ENCODE data around the gene MYADML2.

The MYADML2 gene

DNA sequence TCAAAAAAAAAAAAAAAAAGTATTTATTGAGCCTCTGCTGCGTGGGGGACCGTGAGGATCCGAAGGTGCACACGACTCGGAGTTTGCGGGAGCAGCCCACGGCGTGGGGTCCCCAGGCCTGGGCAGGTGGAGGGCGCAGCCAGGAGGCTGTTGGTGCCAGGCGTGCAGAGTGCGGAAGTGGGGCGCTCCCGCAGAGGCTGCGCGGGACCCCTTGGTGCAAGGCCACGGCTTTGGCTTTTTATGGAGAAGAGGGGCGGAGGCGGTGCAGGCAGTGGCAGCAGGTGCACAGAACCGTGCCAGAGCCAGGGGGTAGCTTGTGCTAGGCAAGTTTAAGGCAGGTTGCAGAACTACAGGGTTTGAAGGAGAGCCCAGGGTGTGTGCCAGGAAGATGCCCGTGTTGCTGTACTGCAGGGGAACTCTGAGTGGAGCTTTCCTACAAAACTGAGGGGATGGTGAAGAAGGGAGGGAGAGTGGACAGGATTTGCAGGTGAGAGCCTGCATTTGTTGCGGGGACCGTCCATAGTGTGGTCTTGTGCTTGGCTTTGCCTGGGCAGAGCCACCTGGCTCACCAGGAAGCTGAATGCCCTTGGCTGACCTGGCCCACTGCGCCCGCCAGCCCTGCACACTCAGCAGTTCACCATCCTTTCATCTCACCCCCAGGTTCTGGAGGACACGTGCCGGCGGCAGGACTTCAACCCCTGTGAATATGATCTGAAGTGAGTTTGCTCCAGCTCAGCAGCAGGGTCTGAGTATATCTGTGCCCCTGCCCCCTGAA is 31.7 kb upstream of the MYADML2 start:
- no peak for DNase-seq (ENCODE audit: low spot score)

DNA sequence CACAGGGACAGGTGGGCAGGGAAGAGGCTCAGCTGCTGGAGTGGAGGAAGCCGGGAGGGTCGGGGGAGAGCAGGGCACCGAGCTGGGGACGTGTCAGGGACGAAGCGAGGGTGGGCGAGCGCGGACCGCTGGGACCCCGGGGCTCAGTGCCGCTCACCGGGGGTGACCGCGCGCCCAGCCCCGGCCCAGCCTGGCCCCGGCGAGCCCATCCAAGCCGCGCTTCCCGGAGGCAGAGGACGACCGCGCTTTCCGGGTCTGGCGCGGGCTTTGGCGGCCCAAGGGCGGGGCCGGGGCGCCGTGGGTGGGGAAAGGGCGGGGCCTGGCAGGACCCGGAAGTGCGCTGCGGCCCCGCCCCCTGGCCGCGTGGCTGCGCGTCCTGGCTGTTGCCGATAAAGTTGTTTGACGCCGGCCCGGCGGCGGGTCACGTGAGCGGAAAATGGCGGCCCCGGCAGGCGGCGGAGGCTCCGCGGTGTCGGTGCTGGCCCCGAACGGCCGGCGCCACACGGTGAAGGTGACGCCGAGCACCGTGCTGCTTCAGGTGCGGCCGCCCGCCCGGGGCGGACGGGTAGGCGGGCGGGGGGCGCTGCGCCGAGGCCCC is 30.3 kb upstream of the MYADML2 start, which contains the start of gene ASPSCR1:
ASPSCR1 (plus strand) TSS at position 419 of the 598 bp plus-strand sequence; CDS start at position 437, 18 bp downstream.
- DNase-seq (ENCODE audit: low spot score) = peak; percentile 87

DNA sequence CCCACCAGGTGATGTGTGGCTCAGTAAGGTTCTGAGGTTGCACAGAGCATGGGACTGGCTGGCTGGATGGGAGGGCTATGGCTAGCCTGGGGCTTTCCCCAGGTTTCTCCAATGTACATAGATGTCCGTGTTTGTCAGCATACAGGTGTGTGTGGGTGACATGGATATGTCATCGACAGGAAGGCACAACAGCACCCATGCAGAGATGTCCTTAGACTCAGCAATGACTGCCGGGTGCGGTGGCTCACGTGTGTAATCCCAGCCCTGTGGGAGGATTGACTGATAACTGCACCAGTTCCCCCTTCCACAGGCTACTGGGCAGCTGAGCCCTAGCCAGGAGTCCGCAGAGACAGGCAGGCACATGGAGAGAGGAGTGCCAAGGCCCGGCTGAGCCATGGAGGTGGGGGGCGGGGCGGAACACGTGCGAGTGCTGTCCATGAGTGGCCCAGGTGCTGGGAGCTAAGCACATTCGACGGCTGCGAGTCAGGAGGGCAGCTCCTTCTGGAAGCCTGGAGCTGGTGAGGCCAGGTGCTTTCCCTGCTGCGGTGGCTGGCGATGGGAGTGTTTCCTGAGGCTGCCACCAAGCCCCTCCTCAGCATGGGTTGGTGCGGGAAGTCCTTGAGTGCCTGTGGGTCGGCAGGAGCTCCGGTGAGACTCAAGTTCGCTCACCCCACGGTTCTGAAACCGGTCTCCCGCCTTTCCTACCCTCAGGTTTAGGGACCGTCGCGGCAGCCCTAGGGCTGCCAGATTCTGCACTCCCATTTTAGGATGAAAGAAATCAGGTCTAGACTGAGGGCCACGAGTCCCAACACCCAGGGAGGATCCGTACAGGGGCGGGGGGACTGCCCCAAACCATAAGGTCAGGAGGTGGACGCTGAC is 29.5 kb upstream of the MYADML2 start:
- DNase-seq (ENCODE audit: low spot score) = no peak

DNA sequence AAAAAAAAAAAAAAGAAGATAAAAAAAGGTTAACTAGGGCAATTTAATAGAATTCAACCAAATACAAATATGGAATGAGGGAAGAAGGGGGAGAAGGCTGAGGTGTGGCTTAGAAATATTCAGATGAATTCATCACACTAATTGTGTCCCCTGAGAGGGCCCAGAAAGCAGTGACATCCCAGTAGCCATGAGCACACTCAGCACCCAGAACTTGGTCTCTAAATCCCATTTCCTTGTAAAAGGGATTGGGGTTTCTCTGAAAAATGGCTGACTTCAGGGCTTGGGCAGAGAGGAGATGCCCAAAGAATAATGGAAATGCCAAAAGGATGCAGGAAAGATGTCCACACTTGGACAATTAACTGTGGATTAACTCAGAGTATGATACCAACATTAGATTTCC is 26.4 kb upstream of the MYADML2 start:
- DNase-seq (ENCODE audit: low spot score) = no peak

DNA sequence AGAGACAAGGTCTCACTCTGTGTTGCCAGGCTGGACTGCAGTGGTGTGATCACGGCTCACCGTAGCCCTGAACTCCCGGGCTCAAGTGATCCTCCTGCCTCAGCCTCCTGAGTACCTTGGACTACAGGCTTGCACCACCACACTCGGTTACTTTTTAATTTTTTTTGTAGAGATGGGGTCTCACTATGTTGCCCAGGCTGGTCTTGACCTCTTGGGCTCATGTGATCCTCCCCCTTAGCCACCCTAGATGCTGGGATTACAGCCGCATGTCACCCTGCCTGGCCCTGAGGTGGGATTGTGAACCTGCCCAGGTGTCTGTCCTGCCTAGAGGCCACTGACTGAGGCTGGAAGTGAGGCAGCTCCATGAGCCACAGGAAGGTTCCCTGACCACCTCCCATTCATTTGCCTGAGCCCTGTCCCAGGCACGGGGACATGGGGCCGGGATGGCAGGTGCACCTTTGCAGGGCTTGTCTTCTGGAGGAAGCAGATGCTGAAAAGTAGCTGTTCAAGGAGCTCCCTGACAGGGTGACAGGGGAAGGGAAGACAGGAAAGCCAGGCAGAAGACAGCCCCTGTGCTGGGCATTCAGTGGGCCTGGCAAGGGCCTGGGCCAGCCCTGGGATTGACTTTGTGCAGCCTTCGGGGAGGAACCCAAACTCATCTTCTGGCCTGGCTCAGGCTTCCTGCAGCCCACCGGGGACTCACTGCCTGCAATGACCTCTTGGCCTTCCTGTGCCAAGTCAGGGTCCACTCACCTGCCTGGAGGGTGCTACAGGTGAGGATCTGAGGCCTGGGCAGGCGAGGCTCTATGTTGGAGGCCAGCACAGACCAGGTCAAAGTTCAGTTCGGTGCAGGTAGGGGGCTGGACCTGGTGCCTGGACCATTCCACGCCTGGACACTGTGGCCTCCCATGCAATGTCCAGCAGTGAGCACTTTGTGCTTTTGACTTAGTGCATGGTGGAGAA is 22.1 kb upstream of the MYADML2 start:
- no peak for DNase-seq (ENCODE audit: low spot score)

DNA sequence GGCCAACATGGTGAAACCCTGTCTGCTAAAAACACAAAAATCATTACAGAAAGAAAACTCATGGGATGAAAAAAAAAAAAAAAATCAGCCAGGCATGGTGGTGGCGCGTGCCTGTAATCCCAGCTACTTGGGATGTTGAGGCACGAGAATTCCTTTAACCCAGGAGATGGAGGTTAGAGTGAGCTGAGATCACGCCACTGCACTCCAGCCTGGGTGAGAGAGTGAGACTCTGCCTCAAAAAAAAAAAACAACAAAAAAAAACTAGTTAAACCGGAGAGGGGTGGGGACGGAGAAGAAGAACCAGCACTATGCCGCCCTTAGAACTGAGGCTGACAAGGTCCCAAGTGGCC is 21.3 kb upstream of the MYADML2 start:
- no peak for DNase-seq (ENCODE audit: low spot score)

DNA sequence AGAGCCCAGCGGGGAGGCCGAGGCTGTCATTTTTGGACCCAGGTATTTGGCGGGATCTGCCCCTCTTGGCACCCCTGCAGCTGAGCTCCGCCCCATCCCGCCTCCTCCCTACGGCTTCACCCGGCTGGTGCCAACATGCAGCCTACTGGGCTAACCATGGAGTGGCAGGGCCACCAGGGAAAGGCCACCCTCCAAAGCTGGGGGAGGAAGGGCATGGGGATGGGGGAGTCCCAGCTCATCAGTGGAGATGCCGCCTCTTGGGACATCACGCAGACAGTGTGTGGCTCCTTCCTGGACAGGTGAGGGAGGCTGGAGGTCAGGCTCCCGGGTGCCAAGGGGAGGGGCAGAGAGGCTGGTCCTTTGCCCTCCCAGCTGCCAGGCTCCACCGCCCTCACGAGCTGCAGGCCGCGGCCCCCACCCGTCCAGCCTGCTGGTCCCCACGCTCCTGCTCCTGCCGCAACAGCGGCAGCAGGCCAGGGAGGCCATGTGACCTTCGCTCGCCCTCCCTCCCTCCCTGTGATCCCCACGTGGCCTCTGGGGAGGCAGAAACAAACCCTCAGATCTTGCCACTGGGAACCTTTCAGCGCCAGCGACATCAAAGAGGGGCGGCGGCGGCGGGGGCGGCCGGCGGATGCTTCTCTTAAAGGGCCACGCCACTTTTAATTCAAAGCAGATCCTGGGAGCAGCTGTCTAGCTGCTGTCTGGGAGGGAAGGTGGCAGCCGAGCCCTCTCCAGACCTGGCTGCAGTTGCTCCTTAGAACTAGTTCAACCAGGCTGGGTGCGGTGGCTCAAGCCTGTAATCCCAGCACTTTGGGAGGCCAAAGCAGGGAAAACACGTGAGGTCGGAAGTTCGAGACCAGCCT is 20.7 kb upstream of the MYADML2 start:
- DNase-seq (ENCODE audit: low spot score) = no peak

DNA sequence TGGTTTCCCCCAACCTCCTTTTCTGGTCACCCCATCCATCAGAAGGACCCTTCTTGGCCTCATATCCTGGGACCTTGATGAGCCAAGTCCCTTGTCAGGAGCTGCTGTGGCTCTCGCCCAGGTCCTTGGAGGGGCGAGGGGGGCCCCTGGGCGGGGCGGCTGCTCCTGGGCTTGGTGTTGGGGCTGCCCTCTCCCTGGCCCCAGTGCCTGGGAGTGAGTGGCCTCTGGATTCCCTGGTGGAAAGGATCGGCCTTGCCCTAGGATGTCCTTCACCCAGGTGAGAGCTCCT is 20.2 kb upstream of the MYADML2 start:
- DNase-seq (ENCODE audit: low spot score) = no peak

DNA sequence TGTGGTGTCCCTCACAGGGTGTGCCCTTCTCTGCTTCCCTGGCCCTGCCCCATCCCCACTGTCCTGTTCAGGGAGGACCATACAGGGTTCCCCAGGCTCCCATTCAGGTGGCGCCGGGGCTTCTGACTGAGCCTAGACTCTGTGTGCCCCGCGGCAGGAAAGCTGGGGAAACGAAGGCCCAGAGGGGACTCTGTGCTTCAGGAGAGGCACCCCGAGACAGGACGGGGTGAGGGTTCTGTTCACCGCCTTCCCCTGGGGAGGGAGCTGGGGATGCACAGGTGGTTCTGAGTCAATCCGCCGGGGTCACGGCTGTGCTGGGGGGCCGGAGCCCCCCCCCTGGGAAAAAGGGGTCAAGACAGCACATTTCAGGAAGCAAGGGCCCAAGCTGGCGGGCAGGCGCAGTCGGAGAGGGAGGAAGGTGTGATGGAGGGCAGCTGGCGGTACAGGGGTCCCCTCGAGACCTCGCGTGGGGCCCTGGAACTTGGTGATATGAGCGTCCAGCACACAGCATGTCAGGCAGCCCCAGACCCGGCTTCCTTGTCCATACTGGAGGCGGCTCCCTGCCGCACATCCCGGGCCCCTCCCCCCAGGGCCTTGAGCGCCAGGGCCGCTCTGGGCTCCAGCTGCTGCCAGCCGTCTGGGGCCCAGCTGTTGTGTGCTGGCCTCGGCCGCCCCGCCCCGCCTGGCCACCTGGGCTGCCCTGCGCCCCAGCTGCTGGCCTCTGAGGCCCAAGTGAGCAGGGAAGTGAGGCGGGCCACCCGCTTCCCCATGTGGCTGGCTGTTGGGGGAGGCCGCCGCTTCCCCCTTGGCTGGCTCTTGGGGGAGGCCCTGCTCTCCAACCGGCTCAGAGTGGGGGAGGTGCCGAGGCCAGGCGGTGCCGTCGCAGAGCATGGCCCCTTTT is 19.6 kb upstream of the MYADML2 start:
- no peak for DNase-seq (ENCODE audit: low spot score)

DNA sequence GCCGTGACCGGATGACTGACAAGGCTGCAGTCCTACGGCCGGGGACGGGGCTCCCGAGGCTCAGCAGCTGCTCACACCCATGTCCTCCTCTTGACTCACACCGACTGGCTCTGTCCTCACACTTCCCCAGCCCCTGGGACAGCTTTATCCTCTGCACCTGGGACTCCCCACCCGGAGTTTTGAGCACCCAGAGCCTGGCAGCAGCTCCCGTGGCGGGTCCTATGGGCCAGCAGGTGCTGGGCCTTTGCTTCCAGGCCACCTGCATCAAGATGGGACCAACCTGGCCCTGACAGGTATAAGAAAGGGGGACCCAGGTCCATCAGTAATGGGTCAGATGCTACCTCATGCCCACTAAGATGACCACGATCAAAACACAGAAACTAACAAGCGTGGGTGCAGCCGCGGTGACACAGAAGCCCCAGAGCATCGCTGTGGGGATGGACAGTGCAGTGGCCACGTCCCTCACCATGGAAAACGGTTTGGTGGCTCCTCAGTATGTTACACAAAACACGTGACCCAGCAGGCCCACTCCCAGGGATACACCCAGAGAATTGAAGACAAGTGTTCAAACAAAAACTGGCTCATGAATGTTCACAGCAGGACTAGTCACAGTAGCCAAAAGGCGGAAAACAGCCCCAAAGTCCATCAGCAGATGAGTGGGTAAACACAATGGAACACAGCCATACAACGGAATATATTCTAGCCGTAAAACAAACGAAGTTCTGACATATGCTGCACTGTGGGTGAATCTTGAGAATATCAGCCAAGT is 17.2 kb upstream of the MYADML2 start:
- no peak for DNase-seq (ENCODE audit: low spot score)

DNA sequence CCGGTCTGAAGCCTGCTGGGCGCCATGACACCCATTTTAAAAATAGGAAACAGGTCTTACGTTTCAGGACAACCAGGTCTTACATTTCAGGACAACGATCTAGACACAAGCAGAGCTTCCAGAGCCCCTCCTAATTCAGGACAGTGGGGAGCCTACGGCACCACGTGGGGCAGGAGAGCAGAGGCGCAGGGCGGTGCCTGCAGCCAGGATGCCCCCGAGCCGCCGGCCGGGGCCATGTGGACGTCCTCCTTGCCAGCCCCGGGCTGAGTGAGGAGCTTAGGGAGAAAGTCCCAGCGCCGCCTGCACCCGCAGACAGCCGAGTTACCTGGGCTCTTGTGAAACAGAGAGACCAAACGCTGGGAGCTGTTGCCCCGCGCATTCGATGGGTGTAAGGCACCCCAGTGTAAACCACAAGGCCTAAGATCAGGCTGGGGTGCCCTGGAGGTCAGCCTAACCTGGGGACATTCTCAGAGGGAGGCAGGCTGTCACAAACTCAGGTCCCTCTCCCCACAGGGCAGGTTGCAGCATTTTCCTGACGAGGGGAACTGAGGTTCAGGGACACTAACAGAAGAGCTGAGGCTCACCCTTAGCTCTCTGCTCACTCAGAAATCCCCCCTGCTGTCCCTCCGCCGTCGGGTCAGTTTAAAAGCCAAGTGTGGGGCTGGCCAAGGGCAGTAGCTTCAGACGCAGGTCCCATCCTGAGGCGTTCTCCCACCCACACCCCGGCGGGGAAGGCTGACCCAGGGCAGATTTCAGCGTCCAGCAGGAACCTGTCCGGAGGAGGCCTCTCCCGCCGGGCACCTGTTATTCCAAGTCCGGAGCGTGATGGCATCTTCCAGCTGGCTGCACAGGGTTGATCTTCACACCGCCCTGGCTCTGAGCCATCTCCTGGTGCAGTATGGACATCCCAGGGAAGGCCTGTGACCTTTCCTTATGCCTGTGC is 15.7 kb upstream of the MYADML2 start:
- DNase-seq (ENCODE audit: low spot score) = no peak

DNA sequence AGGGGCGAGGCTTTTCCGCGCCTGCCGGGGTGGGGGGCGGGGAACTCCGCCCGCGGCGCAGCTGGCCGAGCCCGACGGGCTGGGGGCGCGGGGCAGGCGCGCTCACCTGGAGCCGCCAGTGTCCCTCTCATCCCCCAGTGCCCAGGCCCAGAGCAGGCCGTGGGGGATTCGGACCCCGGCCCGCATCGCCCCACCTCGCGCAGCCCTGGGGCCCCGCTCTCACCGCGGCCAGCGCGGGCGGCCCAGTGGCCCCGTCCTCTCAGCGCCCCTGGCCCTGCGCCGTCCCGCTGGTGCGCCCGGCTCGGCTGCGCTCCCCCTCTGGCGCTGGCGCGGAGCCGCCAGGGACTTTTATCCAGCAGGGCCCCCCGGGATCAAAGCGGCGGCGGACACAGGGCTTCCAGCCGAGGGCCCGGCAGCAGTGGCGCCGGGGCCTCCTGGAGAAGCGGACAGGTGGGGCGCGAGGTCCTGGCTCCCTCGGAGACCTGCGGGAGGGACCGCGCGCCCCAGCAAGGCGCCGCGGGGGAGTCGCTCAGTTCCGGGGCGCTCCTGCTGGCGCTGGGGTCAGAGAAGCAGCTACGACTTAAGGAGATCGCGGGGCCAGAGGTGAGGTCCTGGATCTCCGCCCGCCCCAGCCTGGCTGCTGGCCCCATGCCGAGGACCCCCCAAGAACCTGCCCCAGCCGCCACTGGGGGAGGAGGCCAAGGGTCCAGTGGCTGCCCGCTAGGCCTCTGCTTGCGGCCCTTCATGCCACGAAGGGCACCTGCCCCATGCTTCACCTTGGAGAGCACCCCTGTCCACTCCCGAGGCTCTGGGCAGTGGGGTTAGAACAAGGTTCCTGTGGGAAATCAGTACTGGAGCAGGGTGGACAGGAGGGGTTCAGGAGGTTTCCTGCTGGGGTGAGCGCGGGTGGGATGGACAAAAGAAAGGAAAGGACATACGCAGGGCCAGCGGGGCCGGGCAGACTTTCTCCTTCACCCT is 14.8 kb upstream of the MYADML2 start:
- DNase-seq (ENCODE audit: low spot score) = no peak

DNA sequence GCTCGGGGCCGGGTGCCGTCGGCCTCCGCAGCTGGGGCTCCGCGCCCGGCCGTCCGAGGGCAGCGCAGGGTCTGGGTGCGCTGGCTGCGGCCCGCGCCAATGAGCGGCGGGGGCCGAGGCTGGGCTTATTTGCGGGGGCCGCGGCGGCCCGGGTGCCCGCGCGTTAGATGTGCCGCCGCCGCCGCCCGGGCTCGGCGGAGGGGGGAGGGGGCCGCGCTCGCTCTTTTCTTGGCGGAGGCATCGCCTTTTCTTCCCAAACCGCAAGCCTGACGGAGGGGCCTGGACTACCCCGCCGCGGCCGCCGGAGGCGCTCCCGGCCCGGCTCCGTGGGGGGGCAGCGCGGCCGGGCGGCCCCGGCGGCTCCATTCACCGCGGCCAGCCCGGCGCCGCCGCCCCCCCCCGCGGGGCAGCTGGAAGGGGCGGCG is 14.1 kb upstream of the MYADML2 start, which contains the start of gene NOTUM:
NOTUM (minus strand) TSS at position 101 of the 425 bp plus-strand sequence. CDS start 278 bp downstream, outside the sequence.
- DNase-seq (ENCODE audit: low spot score) = no peak

DNA sequence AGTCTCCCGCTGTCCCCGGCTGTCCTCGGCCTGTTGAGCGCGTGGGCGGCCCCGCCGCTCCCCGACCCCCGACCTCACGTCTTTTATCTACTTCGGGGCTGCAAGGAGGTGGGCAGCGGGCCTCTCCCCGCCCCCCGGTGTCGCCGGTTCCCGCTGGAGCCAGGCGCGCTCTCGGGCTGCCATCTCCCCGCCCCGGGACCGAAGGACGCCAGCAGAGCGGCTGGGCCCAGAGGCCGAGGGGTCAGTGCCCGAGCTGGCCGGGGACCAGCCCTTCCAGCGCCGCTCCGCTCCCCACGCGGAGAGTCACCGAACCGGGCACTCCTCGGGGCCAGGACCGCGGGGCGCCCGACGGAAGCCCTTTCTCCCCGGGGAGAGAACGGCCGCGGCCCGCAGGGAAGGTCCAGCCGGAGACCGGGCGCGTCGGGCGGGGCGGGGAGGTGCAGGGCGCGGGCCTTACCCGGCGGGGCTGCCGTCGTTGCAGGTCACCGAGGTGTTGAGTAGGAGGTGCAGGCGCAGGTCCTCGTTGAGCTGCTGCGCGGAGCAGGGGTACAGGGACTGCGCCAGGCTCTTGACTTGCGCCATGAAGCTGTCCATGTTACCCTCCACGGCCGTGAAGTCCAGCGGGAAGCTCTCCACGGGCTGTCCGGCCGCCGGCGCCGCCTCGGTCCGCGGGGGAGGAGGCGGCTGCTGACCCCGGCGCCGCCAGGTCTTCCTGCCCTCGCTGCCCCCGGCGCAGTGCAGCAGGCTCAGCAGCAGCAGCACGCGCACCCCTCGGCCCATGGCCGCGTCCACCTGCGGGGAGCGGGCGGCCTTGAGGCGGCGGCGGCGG is 13.3 kb upstream of the MYADML2 start:
- no peak for DNase-seq (ENCODE audit: low spot score)

DNA sequence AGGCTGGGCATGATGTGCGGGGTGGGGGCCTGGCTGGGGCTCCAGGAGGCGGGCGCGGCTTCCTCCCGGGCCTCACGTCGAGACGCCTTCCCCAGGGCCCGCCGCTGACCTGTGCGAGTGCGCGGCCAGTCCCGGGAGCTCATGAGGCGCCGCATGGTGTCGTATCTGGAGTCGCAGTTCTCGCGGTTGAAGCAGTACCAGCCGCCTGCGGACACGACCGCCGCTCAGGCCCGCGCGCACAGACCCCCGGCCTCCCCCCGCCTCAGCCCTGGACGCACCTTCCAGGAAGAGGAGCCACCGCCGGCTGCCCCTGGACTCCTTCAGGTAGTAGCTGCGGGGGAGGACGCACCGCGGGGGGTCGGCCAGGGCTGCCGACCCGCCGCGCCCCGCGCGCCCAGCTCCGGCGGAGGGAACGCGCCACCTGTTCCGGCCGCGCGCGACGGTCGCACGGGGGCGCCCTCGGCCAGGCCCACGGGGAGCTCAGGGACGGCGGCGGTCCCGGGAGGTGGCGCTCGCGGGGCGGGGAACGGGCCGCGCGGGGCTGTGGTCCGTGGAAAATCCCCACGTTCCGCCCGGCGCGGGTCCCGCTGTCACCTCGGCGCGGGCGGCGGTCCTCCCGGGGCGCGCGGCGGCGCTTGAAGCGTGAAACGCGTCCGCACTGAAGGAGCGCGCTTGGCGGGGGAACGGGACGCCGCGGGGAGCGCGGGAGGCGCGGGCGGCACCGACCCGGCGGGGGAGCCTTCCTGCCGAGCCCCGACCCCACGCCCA is 12.5 kb upstream of the MYADML2 start:
- peak; percentile 40 for DNase-seq (ENCODE audit: low spot score)
